Measurements from ENCODE around the gene CACNG6. TPM values are rescaled to one million over a fixed set of nuclear protein-coding genes. Genes with fewer than 3 reads are reported as not detected.
"Not testable (repeated sequence)": the region's sequence is repeated elsewhere in the genome, so short reads cannot be mapped to it uniquely, and the experiment has no call there.

The CACNG6 gene
- total RNA-seq, 3 donors from 2014 or later (not counting 1 experiment from before 2014, with no cell fraction given): 11.5 TPM; not detected in 2

- 90% methylated on average over 4 of the region's 4 CpGs for WGBS (ENCODE audit: insufficient coverage)
- intact Hi-C loops (cut with micrococcal nuclease): no loop called here
Measured at GRCh38 chr19:53944933-53945332, 46.5 kb upstream of the CACNG6 start.

GRCh38 chr19:53945441-53945840 is 46.0 kb upstream of the CACNG6 start:
- H3K27ac Mint-ChIP-seq: no peak overlapping the region
- no peaks in the 10 kb centered on the region for H3K36me3 Mint-ChIP-seq
- Histone ChIP-seq H3K36me3 (ENCODE audit: control insufficient read depth, insufficient read depth, low read length) (no peaks in the 10 kb centered on the region), H3K27ac (ENCODE audit: low read length) (no peak overlapping the region), H3K4me3 (ENCODE audit: low read length) (no peak overlapping the region), H3K9me3 (ENCODE audit: control insufficient read depth, insufficient read depth, low read length) (peaks cover 2% of the 10 kb centered on the region), H3K27me3 (ENCODE audit: control insufficient read depth, insufficient read depth, low read length) (peaks cover 19% of the 10 kb centered on the region), H3K4me1 (ENCODE audit: control insufficient read depth, insufficient read depth, low read length) (no peaks in the 10 kb centered on the region)
- no peak for ATAC-seq
- peaks cover 0 to 3% of the 10 kb centered on the region in 2 donors for H3K9me3 Mint-ChIP-seq
- no peak for TF ChIP-seq CTCF (IDR thresholded peaks at IDR 0.05)
- no peak for DNase-seq
- WGBS (ENCODE audit: insufficient coverage): 63% methylated on average over 8 of the region's 9 CpGs
- H3K4me1 Mint-ChIP-seq: peaks cover 0 to 9% of the 10 kb centered on the region in 2 donors
- intact Hi-C loops (cut with micrococcal nuclease): no loop called here
- peaks cover 34 to 40% of the 10 kb centered on the region in 2 donors for H3K27me3 Mint-ChIP-seq (ENCODE audit: low read depth in 2 of 2)
- H3K4me3 Mint-ChIP-seq: no peak overlapping the region

More at GRCh38 chr19:53944933-53945332, 46.5 kb upstream of the CACNG6 start:
- H3K36me3 Mint-ChIP-seq: no peaks in the 10 kb centered on the region
- no peak for TF ChIP-seq CTCF (IDR thresholded peaks at IDR 0.05)
- peaks cover 0 to 9% of the 10 kb centered on the region in 2 donors for H3K4me1 Mint-ChIP-seq
- Histone ChIP-seq H3K9me3 (ENCODE audit: control insufficient read depth, insufficient read depth, low read length) (peaks cover 2% of the 10 kb centered on the region), H3K27ac (ENCODE audit: low read length) (no peak overlapping the region), H3K4me1 (ENCODE audit: control insufficient read depth, insufficient read depth, low read length) (no peaks in the 10 kb centered on the region), H3K4me3 (ENCODE audit: low read length) (no peak overlapping the region), H3K27me3 (ENCODE audit: control insufficient read depth, insufficient read depth, low read length) (peaks cover 19% of the 10 kb centered on the region), H3K36me3 (ENCODE audit: control insufficient read depth, insufficient read depth, low read length) (no peaks in the 10 kb centered on the region)
- peaks cover 39 to 44% of the 10 kb centered on the region in 2 donors for H3K27me3 Mint-ChIP-seq (ENCODE audit: low read depth in 2 of 2)
- H3K4me3 Mint-ChIP-seq: no peak overlapping the region
- peaks cover 0 to 3% of the 10 kb centered on the region in 2 donors for H3K9me3 Mint-ChIP-seq
- ATAC-seq (no peak), DNase-seq (no peak)
- H3K27ac Mint-ChIP-seq: no peak overlapping the region

- H3K4me1 ChIP-seq (ENCODE audit: control insufficient read depth, insufficient read depth, low read length): no peaks in the 10 kb centered on the region
- no peak overlapping the region for H3K27ac Mint-ChIP-seq
- H3K4me3 ChIP-seq (ENCODE audit: low read length): no peak overlapping the region
- no peak for DNase-seq
- ATAC-seq: no peak
- WGBS (ENCODE audit: insufficient coverage): 94% methylated on average over 2 of the region's 2 CpGs
- H3K27me3 Mint-ChIP-seq (ENCODE audit: low read depth in 2 of 2): peaks cover 29 to 37% of the 10 kb centered on the region in 2 donors
- peaks cover 2% of the 10 kb centered on the region for H3K9me3 ChIP-seq (ENCODE audit: control insufficient read depth, insufficient read depth, low read length)
- peaks cover 19% of the 10 kb centered on the region for H3K27me3 ChIP-seq (ENCODE audit: control insufficient read depth, insufficient read depth, low read length)
- no peak overlapping the region for H3K4me3 Mint-ChIP-seq
- no peaks in the 10 kb centered on the region for H3K36me3 ChIP-seq (ENCODE audit: control insufficient read depth, insufficient read depth, low read length)
- no peaks in the 10 kb centered on the region for H3K36me3 Mint-ChIP-seq
- H3K27ac ChIP-seq (ENCODE audit: low read length): no peak overlapping the region
- intact Hi-C loops (cut with micrococcal nuclease): no loop called here
- H3K9me3 Mint-ChIP-seq: peaks cover 0 to 3% of the 10 kb centered on the region in 2 donors
- peaks cover 0 to 9% of the 10 kb centered on the region in 2 donors for H3K4me1 Mint-ChIP-seq
- TF ChIP-seq CTCF (IDR thresholded peaks at IDR 0.05): no peak
Measured at GRCh38 chr19:53945998-53946397, 45.4 kb upstream of the CACNG6 start.

GRCh38 chr19:53947624-53948023 is 43.8 kb upstream of the CACNG6 start:
- intact Hi-C loops (cut with micrococcal nuclease): no loop called here
- Mint-ChIP-seq H3K4me1 (peaks cover 0 to 6% of the 10 kb centered on the region in 2 donors), H3K9me3 (peaks cover 0 to 3% of the 10 kb centered on the region in 2 donors), H3K27me3 (ENCODE audit: low read depth in 2 of 2) (peaks cover 30 to 32% of the 10 kb centered on the region in 2 donors), H3K36me3 (no peaks in the 10 kb centered on the region), H3K27ac (no peak overlapping the region), H3K4me3 (no peak overlapping the region)
- H3K36me3 ChIP-seq (ENCODE audit: control insufficient read depth, insufficient read depth, low read length): no peaks in the 10 kb centered on the region
- no peak for ATAC-seq
- TF ChIP-seq CTCF (IDR thresholded peaks at IDR 0.05): no peak
- 73% methylated on average over 4 of the region's 5 CpGs for WGBS (ENCODE audit: insufficient coverage)
- no peak overlapping the region for H3K4me3 ChIP-seq (ENCODE audit: low read length)
- no peaks in the 10 kb centered on the region for H3K4me1 ChIP-seq (ENCODE audit: control insufficient read depth, insufficient read depth, low read length)
- H3K27ac ChIP-seq (ENCODE audit: low read length): no peak overlapping the region
- H3K9me3 ChIP-seq (ENCODE audit: control insufficient read depth, insufficient read depth, low read length): peaks cover under 1% of the 10 kb centered on the region
- peak in 1 of 2 donors; percentile 16 for DNase-seq
- peaks cover 8% of the 10 kb centered on the region for H3K27me3 ChIP-seq (ENCODE audit: control insufficient read depth, insufficient read depth, low read length)

GRCh38 chr19:53948611-53949010 is 42.8 kb upstream of the CACNG6 start:
- H3K4me1 Mint-ChIP-seq; H3K4me3 ChIP-seq (ENCODE audit: low read length); DNase-seq; H3K9me3 Mint-ChIP-seq; H3K9me3 ChIP-seq (ENCODE audit: control insufficient read depth, insufficient read depth, low read length); intact Hi-C loops (cut with micrococcal nuclease); H3K4me1 ChIP-seq (ENCODE audit: control insufficient read depth, insufficient read depth, low read length); H3K4me3 Mint-ChIP-seq; H3K27ac ChIP-seq (ENCODE audit: low read length); H3K36me3 ChIP-seq (ENCODE audit: control insufficient read depth, insufficient read depth, low read length); H3K27me3 ChIP-seq (ENCODE audit: control insufficient read depth, insufficient read depth, low read length); ATAC-seq; H3K27ac Mint-ChIP-seq; H3K36me3 Mint-ChIP-seq: not testable (repeated sequence)
- 85% methylated on average over 4 of the region's 5 CpGs for WGBS (ENCODE audit: insufficient coverage)
- H3K27me3 Mint-ChIP-seq (ENCODE audit: low read depth in 2 of 2): peaks cover 25 to 30% of the 10 kb centered on the region in 2 donors

Measured in natural killer cell (primary cell).